H54 (cell line): Measurements from ENCODE around the gene PNLDC1.
"Not testable (repeated sequence)": the region's sequence is repeated elsewhere in the genome, so short reads cannot be mapped to it uniquely, and the experiment has no call there.

Experiments used
- DNase-seq: peaks from one replicate; pipeline ENCODE4 v3.0.0; 2011; ENCODE audit warnings: low spot score, mixed read lengths; ENCODE audit not compliant: insufficient read length
- FAIRE-seq: peaks from 3 replicates; lab custom pipeline; 2011; peaks lifted over from hg19 to GRCh38; lab: Jason Lieb, UNC
- POLR2A ChIP-seq: IDR thresholded peaks from 2 replicates; pipeline ENCODE4 v1.6.1; 2011; ENCODE audit warnings: low read depth, mild to moderate bottlenecking, low read length

The PNLDC1 gene

GRCh38 chr6:159797554-159797953 lies 2.5 kb upstream of the PNLDC1 start:
- FAIRE-seq (no peak), DNase-seq (no peak)

DNA sequence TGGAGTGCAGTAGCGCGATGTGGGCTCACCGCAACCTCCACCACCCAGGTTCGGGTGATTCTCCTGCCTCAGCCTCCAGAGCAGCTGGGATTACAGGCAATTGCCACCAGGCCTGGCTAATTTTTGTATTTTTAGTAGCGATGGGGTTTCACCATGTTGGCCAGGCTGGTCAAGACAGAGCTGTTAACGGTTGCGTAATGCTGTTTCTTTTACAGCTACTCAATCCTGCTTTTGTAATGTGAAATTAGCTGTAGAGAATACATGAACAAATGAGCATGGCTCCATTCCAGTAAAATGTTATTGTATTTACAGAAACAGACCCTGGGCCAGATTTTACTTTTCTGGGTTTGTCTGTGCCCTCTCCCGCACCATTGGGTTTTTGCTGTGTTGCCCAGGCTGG lies 1.9 kb downstream of the PNLDC1 start:
- no peak for TF ChIP-seq POLR2A
- DNase-seq (no peak), FAIRE-seq (no peak)

More at GRCh38 chr6:159797554-159797953, 2.5 kb upstream of the PNLDC1 start:
- TF ChIP-seq POLR2A, result no peak

GRCh38 chr6:159804504-159804903 lies 4.4 kb downstream of the PNLDC1 start:
- DNase-seq (no peak), FAIRE-seq (no peak)
- no peak for TF ChIP-seq POLR2A

- TF ChIP-seq POLR2A, result no peak
- no peak for FAIRE-seq
- no peak for DNase-seq
Observed at GRCh38 chr6:159805440-159806020, 5.5 kb downstream of the PNLDC1 start.

GRCh38 chr6:159806021-159806458 lies 6.0 kb downstream of the PNLDC1 start:
- TF ChIP-seq POLR2A, result no peak
- FAIRE-seq (no peak), DNase-seq (no peak)

GRCh38 chr6:159807150-159807858 lies 7.2 kb downstream of the PNLDC1 start:
- FAIRE-seq (no peak), DNase-seq (no peak)
- TF ChIP-seq POLR2A, result no peak

- TF ChIP-seq POLR2A, result no peak
- FAIRE-seq (no peak), DNase-seq (no peak)
Observed at GRCh38 chr6:159808647-159809046, 8.6 kb downstream of the PNLDC1 start.

DNA sequence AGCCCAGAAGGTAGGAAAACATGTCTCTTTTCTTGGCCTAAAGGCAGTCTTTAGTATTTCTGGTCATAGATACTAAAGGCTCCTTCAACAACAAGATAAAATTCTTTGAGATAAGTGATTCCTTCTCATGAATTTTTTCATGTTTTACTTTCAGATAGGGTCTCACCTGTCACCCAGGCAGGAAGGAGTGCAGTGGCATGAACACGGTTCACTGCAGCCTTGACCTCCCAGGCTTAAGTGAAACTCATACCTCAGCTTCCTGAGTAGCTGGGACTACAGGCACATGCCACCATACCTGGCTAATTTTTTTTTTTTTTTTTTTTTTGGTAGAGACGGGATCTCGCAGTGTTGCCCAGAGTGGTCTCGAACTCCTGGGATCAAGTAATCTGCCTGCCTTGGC lies 9.1 kb downstream of the PNLDC1 start:
- no peak for TF ChIP-seq POLR2A
- no peak for FAIRE-seq

DNA sequence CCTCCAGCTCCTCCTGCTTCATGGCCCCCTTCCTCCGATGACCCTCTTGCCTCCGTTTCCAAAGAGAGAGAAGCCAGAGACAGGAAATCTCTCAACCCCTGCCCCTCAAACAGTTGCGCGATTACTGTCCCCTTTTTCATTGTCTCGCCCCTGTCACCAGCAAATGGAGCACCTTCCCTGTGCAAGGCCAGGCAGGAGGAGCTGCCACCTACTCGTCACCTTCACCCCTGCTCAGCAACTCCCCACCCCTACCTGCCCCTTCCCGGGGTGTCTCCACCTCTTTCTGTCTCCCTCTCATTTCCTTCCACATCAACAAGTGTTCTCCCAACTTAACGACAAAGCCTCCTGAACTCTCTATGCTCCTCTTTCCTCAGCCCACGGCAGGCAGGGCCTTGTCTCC lies 13.7 kb downstream of the PNLDC1 start:
- FAIRE-seq, result no peak
- no peak for DNase-seq
- no peak for TF ChIP-seq POLR2A

More for the DNA sequence above, 9.1 kb downstream of the PNLDC1 start:
- DNase-seq, result no peak

GRCh38 chr6:159815410-159815809 lies 15.3 kb downstream of the PNLDC1 start:
- no peak for TF ChIP-seq POLR2A
- no peak for FAIRE-seq
- no peak for DNase-seq

DNA sequence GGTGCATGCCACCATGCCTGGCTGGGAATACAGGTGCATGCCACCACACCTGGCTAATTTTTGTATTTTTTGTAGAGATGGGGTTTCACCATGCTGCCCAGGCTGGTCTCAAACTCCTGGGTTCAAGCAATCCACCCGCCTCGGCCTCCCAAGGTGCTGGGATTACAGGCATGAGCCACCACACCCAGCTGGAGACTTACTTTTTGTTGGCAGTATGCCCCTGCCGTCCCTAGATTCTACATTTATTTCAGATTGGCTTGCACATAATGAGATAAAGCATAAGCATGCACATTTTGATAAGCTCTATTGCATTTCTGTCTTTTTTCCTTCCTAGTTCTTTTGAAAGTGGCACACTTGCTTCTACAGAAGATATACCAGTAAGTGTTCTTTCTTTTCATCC lies 16.7 kb downstream of the PNLDC1 start:
- not testable (repeated sequence) for FAIRE-seq, DNase-seq

DNA sequence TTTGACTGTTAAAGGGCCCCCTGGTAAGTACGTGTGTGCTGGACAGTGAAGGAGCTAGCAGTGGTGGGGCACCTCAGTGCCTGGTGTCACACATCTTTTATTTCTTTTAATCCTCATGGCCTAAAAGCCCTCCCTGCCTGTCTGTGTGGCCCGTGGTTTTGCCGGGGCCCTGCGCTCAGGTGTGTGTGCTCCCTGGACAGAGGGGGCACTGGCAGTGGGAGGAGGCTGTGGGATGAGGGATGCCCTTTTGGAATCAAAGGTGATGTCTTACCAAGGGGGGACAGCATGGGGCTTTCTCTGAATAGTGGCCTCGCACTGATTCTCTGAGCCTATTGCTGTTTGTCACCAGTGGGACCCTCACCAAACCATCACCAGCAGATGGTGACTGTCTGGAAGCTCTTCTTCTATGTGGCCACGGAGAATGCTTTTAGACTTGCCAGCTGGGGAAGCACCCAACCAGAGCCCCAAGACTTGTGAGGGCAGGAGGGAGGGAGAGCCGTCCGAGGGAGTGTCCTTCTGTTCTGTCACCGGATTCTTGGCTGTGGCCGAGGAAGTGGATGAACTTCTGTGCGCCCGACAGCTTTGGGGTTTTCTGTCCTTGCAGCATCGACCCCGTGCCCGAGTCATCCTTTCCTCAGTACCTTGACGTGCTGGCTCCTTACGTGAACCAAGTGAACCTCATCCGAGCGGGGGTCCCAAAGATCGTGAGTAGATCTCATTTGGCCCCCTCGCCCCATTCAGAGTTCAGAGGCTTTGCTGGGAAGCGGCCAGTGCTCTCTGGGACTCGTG lies 18.1 kb downstream of the PNLDC1 start:
- FAIRE-seq, result no peak
- TF ChIP-seq POLR2A, result no peak

DNA sequence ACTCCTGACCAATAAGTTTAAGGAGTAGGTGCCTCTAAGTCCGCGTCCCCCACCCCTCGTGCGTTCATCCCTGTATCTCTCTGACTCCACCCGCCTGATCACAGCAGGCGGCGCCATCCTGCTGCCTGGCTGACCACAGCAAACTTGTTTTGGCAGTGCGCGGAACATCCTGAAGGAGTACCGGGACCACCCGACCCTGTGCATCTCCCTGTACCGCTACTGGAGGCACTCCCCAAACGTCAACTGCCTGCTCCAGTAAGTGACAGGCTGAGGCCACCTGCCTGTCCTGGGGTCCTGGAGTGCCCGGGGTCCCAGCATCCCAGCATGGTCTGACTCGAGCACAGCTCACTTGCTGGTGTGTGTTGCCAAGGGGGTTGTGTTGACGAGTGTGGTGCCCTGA lies 19.0 kb downstream of the PNLDC1 start:
- FAIRE-seq (no peak), DNase-seq (no peak)
- TF ChIP-seq POLR2A, result no peak

More for the DNA sequence above, 18.1 kb downstream of the PNLDC1 start:
- no peak for DNase-seq

DNA sequence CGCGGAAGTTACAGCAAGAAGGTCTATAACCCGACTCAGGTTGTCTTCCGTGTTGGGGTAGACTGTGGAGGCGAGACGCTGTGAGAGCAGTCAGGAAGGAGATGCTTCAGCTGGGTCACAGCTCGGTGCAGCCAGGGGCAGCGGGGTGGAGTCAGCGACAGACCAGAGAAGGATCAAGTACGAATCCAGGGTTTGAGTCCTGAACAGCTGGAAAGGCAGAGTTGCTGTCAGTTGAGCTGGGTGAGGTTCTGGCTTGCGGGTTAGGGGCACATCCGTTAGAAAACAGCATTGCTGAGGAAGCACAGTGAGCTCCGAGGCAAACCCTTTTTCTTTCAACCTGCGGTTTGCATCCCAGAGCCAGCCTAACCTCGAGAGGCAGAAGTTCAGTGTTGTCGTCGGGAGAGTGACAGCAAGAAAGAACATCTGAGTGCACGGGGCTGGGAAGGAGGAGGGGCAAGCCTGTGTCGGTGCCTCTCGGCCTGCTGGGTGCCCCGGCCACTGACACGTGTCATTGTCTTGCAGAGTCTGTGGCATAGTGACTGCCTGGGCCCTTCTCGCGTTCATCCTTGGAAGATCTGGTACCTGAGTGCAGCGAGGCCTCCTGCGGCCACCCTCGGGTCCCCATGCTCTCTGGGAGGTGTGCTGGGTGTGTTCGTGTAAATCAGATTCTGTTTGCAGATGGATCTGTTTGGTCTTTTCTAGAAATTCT lies 20.0 kb downstream of the PNLDC1 start:
- TF ChIP-seq POLR2A, result no peak
- FAIRE-seq (no peak), DNase-seq (no peak)
